NK-92 (cell line): ENCODE measurements around the gene PDLIM5.
"Not testable (repeated sequence)": the region's sequence is repeated elsewhere in the genome, so short reads cannot be mapped to it uniquely, and the experiment has no call there.

Experiments used
- DNase-seq: peaks from one replicate; lab custom pipeline; 2025; ENCODE audit not compliant: unreplicated experiment; lab: John Stamatoyannopoulos, UW

Gene PDLIM5

DNA sequence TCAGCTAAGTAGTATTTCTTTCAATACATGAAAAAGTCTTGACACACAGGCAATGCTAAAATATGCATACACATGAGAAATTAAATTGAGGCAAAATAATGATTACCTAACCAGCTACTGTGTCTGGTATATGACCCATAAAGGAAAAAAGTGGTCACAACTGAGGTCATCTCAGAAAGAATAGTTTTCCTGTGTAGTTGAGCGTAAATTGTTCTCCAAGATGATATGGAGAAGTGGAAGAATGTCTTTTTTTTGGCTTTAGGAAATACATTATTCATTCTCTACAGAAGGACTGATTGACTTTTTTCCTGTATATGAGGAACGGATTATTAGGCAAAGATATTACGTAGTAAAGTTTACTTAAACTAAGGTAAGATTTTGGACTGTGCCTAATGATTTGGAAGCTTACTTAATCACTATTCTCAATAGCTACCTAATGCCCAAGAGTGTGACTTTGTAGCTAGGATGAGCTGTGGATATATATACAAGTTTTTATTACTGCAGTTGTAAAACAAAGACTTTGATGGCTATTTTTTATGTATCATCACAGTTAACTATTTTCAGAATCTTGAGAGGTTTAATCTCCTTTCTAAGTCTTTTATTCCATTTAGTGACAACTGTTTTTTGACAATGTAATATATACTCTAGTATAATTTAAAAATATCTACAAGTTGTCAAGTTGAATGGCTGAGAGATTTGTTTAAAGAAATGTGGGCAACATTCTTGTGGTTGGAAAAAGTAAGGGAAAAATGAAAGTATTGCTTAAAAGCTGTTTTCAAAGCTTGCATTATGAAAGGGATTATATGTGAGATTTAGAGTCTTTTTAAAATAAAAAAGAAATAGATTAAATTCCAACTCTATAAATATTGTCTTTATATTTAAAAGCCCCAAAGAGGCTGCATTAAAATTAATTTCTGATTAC is 100.2 kb downstream of the PDLIM5 start:
- no peak for DNase-seq

DNA sequence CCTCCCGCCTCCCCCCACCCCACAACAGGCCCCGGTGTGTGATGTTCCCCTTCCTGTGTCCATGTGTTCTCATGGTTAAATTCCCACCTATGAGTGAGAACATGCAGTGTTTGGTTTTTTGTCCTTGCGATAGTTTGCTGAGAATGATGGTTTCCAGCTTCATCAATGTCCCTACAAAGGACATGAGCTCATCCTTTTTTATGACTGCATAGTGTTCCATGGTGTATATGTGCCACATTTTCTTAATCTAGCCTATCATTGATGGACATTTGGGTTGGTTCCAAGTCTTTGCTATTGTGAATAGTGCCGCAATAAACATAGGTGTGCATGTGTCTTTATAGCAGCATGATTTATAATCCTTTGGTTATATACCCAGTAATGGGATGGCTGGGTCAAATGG is 104.3 kb downstream of the PDLIM5 start:
- not testable (repeated sequence) for DNase-seq

DNA sequence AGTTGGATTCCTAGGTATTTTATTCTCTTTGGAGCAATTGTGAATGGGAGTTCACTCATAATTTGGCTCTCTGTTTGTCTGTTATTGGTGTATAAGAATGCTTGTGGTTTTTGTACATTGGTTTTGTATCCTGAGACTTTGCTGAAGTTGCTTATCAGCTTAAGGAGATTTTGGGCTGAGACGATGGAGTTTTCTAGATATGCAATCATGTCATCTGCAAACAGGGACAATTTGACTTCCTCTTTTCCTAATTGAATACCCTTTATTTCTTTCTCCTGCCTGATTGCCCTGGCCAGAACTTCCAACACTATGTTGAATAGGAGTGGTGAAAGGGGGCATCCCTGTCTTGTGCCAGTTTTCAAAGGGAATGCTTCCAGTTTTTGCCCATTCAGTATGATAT is 105.9 kb downstream of the PDLIM5 start:
- DNase-seq, result not testable (repeated sequence)

DNA sequence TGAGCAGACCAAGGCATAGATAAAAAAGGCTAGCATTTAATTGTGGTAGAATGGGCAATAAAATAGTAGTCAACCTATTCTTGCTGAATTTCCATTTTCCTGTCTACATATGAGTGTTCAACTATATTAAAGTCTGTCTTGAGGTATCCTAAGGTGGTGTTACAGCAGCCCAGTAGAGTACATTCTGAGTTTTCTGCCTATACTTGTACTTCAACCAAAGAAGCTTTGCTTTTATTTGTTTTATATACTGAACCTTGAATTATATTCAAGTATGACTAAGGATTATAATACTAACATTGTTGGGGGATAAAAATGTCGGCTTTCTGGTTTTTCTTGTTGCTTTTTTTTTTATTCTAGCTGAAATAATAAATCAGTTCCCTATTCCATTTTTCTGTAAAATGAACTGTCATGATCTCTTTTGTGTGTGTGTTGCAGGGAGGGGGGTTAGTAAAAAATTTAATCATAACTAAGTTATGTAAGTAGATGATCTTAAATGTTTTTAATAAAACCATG is 106.7 kb downstream of the PDLIM5 start:
- DNase-seq, result no peak

DNA sequence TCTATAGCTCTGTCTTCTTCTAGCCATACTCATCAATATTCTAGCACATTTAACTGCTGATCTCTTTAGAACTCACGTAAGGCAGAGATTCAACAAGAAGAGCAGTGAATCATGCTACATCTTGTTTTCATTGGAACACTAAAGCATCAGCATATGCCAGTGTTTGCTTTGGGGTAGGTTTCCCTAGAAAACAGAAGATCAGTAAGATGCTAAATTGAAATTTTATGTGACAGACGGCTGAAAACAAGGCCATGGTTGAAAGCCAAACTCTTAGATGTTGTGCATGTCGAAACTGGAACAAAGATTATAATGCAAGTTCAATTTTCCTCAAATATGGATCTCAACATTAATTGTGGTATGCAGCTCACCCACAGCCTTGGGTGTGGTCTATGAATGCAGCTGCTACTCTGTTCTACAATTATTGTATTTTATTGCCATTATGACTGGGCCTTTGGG is 107.6 kb downstream of the PDLIM5 start:
- DNase-seq, result no peak

DNA sequence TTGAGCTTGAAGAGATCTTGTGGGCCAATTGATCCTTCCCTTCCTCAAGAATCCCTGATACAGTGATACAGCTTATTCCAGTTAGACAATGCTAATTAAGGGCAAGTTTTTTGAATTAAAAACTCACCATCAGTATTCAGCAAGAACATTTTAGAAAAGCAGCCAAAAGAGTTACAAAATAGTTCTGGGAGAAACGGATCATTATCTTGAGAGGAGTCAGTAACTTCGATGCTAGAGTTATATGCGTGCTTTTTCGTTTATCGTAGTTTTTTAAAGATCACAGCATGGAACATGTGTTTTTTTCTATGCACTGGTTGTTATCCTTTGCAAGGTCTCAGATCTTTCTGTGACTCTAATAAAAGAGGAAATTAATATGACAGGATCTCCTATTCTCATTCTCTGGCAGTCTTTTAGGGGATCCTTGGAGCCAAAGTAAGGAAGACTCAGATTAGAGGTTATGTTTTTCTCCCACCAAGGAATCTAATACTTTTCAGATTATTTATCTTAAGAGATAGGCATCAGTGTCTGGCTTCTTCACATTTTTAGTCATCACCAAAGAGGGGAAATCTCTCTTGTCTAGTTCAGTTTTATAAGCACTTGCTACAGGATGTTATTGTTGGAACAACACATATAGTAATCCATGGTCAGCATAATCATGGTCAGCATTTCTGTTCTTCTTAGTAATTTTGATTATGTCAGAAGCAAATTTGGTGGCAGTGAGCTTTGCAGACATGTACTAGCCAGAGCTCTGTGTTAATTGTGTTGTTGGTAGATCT is 109.7 kb downstream of the PDLIM5 start:
- DNase-seq, result no peak

DNA sequence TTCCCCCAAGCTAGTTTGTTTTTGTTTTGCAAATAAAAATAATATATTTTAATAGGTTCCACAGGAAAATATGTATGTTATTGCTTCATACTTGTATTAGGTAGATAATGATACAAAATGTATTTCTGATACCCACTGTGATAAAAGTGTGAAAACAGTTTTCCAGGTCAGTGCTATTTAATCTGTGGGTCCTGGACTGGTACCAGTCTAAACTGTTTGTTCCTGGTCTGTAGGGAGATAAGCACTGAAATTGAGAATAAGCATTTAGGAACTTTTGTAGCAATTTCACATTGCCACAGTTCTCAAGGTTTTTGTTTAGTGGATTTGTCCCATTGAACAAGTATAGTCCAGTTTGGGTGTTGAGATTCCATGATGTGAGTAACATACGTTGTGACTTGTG is 110.5 kb downstream of the PDLIM5 start:
- DNase-seq, result no peak

DNA sequence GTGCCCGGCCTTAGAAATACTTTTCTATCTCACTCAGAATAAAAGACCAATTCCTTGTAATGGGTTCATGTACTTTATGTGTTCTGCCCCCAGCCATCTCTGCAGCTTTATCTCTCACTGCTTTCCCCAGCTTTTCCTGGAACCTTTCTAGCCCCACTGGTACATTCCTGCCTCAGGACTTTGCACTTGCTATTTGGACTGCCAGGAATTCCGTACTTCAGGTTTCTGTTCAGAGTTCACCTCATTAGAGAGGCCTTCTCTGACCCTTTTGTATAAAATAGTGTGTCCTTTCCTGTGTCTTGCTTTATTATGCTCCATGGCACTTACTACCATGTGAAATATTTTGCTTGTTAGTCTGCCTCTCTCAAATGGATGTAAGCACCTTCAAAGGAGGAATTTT is 112.5 kb downstream of the PDLIM5 start:
- no peak for DNase-seq

DNA sequence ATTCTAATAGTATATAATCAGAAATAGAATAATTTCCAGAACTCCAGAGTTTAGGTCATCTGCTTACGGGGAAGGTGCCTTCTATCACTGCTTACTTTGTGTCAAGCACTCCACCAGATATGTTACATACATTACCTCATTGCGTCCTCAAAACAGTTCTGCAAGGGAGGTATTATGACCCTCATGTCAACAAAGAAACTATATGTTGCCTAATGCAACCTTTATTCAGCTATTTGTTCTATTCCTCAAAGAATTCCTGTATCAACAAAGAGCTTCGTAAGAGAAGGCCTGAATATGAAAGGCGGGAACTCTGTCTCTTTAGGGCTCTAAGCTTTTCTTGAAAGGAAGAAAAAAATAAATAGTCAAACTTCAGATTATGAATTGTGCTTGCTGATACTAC is 114.7 kb downstream of the PDLIM5 start:
- no peak for DNase-seq

DNA sequence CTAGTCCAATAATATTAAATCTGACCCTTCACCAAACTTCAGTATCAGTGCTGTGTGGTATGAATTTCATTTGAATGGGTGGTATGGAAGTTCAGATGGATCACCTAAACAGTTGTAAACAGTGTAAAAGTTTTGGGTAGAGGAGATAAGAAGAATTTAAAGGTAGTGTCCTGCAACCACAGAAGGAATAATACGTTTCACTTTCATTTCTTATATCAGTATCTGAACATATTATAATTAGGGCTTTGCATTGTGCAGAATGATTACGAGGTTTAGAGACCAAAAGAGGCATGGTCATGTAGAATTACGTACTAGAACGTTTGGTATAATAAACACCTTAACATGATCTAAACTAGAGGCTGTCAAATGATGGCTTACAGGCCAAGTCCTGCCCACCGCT is 116.1 kb downstream of the PDLIM5 start:
- no peak for DNase-seq

DNA sequence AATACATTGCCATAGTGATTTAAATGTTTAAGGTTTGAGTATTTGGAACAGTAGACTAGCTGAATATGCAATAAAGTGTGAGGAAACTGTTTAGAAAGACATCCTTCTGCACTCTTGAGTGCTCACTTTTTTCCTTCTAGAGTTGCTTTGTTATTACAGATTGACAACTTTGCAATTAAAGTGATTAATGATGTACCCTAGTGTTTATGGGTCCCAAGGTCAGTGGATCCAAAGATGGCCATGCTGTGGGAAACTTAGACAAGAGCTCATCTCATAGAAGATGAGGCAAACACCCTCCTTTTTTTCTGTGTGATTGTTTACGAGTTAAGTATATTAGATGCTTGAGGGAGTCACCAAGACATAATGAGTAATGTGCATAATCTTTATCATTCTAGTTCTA is 118.8 kb downstream of the PDLIM5 start:
- DNase-seq, result no peak

DNA sequence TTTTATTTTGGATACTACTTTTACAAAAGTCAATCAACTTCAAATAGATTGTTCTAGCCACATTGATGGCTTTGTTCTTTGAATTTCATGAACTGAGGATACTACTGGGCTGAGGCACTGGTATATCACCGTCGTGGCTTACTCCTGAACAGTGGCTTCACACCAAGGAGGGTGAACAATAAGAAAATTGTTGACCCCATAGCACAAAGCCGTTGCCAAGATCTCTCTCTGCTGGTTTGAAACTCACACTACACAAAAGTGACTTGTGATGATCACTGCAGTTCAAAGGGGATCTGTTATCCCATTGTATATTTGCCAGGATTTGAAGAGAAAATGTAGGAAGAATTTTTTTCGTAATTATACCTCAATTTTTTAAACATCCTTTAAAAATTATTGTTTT is 119.6 kb downstream of the PDLIM5 start:
- DNase-seq, result no peak

DNA sequence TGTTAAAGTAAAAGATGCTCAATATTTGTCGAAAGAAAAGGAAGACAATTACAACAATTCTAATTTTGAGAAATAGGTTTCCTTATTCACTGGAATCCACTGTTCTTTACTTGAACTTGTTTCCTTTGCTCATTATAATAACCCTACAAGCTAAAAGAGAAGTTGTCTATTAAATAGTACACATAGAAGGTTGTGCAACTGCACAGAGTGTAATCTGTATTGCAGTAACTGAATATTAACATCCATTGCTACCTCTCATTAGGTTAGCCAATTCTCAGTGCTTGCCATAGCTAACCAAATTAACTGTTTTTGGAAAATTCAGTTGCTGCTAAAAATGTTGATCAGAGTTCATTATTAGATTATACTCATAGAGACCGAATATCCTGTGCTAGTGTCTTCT is 120.0 kb downstream of the PDLIM5 start:
- DNase-seq, result no peak

DNA sequence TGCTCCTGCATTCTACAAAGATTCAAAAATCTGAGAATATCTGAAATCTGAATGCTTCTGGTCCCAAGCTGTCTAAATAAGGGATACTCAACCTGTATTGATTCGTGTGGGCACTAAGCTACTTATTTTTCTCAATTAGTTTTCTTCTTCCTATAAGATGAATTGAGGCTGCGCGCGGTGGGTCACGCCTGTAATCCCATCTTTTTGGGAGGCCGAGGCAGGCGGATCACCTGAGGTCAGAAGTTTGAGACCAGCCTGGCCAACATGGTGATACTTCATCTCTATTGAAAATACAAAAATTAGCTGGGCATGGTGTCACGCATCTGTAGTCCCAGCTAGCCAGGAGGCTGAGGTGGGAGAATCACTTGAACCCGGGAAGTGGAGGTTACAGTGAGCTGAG is 122.3 kb downstream of the PDLIM5 start:
- DNase-seq, result no peak

DNA sequence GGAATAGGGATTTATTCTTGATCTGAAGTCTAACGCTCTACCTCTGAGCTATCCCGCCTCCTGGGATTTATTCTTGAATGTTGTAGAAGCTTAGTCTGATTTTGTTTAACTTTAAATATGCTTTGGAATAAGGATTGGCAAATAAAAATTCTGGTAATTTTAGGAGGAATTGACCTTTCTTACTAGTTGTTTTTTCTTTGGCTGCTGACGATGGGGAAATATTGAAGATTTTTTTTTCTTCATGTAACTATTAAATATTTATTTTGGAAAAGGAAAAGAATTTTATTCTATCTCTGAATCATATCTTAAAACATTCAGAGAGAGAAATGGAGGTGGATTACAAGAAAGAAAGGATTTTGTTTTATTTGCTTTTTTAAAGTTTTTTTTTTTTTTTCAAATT is 122.9 kb downstream of the PDLIM5 start:
- DNase-seq, result no peak

DNA sequence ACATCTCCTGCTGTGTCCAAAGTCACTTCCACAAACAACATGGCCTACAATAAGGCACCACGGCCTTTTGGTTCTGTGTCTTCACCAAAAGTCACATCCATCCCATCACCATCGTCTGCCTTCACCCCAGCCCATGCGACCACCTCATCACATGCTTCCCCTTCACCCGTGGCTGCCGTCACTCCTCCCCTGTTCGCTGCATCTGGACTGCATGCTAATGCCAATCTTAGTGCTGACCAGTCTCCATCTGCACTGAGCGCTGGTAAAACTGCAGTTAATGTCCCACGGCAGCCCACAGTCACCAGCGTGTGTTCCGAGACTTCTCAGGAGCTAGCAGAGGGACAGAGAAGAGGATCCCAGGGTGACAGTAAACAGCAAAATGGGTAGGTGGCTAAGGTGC is 123.9 kb downstream of the PDLIM5 start:
- DNase-seq, result no peak

DNA sequence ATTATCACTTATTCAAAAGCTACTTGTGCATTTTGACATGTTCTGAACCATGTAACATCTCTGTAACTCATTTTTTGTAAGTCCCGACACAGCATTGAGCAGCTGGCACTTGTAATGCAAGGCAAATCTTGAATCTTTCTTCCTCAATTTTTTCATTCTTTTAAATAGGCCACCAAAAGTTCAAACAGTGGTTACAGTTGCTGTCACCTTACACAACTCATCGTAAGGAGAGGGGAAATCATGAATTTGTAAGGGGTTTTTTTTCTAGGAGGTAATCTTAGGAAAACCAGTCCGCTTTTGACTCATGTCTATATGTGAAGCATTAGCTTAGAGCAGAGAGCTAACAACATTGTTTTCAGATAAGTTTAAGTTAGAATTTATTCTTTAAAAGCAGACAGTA is 124.5 kb downstream of the PDLIM5 start:
- DNase-seq, result no peak

DNA sequence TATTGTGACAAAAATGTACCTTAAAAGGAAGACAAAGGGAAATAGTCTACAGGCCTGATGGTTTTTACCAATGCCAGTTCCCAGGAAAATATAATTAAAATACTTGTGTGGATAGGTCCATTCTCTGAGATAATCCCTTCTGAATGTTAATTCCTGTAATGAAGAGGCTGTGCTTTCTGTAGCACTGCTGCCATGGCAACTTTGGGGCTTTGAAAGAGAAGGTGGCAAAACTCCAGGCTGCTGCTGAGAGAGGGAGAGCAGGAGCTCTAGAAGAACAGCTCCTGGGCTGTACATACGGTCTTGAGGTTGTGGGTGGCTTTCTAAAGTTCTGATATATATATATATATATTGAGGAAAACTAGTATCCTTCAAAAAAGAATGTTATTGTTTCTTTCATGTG is 125.4 kb downstream of the PDLIM5 start:
- DNase-seq, result no peak

DNA sequence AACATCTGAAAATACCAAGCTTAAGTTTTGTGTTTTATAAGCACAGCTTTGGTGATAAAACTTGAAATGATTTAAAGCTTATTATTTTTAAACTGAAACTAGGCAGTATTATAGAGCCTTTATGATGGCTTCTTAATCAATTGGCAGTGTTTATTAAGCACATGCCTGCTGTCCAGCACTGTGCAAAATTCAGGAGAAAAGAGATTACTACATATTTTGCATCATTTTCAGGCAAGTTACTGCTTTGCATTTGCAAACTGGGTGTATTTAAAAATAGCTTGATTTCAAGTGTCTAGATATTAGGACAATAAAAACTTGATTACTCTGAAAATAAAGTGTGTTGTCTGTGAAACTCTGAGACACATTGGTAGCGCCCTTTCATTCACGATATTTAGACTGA is 126.5 kb downstream of the PDLIM5 start:
- DNase-seq, result no peak

DNA sequence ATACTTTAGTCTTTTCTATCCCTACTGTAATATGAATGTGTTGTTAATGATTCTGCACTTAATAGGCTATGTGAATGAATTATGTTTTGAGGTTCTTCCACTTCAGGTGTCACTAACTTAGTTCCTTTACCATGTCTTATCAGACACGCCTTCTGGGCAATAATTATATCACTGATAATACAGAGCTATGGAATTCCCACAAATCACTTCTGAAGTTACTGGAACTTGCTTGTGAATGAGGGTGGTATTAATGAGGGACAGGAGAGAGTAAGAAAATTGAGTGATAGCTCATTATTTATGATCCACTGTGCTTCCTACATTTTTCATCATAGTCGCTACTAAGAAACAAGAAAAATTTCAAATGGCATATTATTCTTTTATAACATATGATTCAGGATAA is 130.0 kb downstream of the PDLIM5 start:
- DNase-seq, result no peak

DNA sequence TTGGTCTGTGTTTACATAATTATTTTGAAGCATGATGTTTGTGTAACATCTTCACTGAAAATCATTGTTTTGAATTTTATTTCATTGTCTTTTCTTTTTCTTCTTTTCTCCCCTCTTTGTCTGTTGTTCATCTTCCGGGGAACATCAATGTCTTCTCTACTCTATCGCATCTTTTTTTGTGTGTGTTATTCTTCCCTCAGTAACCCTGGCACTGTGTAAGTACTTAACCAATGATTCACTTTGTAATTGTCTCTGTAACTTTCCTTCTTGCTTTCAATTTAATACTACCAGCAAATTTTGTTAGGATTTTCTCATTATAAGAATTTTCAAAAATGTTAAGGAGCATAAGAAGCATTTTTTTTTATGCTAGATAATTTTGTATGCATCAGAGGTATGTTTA is 130.8 kb downstream of the PDLIM5 start:
- no peak for DNase-seq
